ENCODE results near the gene ABCA7. TPM values are rescaled to one million over a fixed set of nuclear protein-coding genes. Genes with fewer than 3 reads are reported as not detected.

ABCA7 gene
- total and polyA plus RNA-seq, 2 of the 13 experiments (the other 11 are each of a cell fraction or from before 2014, with no cell fraction given) = 4.4 to 32.4 TPM

DNA sequence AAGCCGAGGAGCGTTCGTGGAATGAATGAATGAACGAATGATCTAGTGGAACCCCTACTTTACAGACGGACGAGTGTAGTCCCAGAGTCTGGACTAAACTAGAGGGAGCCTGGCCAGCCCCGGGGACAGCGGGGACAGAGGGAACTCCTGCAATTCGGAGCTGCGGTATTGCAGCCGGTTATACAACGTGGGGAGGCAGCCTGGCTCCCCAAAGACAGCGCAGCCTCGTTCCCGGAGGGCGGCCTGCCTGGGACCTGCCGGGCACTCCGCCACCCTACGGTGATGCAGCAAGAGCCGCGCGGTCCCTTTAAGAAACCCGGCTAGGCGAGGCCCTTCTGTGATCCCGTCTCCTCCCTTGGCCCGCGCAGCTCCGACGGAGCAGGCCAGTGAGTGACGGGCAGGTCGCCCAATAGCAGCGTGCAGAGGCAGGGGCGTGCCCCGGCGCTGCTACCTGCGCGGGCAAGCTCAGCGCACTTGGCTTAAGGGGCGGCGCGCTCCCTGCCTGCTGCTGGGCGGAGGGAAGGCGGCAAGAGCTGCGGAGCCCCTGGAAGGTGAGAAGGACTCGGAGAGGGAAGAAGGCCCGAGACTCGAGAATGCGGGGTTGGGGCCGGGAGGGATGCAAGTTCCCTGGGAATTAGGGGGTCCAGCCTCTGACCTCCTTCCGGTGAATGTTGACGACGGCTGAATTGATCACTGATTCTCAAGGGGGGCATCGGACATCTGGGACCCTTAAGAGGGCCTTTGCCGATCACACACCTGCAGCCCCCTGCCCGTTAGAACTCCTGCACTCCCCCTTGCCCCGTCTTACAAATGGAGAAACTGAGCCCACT is at the start of gene ABCA7 (continued):
- TF ChIP-seq, protein P1, sequence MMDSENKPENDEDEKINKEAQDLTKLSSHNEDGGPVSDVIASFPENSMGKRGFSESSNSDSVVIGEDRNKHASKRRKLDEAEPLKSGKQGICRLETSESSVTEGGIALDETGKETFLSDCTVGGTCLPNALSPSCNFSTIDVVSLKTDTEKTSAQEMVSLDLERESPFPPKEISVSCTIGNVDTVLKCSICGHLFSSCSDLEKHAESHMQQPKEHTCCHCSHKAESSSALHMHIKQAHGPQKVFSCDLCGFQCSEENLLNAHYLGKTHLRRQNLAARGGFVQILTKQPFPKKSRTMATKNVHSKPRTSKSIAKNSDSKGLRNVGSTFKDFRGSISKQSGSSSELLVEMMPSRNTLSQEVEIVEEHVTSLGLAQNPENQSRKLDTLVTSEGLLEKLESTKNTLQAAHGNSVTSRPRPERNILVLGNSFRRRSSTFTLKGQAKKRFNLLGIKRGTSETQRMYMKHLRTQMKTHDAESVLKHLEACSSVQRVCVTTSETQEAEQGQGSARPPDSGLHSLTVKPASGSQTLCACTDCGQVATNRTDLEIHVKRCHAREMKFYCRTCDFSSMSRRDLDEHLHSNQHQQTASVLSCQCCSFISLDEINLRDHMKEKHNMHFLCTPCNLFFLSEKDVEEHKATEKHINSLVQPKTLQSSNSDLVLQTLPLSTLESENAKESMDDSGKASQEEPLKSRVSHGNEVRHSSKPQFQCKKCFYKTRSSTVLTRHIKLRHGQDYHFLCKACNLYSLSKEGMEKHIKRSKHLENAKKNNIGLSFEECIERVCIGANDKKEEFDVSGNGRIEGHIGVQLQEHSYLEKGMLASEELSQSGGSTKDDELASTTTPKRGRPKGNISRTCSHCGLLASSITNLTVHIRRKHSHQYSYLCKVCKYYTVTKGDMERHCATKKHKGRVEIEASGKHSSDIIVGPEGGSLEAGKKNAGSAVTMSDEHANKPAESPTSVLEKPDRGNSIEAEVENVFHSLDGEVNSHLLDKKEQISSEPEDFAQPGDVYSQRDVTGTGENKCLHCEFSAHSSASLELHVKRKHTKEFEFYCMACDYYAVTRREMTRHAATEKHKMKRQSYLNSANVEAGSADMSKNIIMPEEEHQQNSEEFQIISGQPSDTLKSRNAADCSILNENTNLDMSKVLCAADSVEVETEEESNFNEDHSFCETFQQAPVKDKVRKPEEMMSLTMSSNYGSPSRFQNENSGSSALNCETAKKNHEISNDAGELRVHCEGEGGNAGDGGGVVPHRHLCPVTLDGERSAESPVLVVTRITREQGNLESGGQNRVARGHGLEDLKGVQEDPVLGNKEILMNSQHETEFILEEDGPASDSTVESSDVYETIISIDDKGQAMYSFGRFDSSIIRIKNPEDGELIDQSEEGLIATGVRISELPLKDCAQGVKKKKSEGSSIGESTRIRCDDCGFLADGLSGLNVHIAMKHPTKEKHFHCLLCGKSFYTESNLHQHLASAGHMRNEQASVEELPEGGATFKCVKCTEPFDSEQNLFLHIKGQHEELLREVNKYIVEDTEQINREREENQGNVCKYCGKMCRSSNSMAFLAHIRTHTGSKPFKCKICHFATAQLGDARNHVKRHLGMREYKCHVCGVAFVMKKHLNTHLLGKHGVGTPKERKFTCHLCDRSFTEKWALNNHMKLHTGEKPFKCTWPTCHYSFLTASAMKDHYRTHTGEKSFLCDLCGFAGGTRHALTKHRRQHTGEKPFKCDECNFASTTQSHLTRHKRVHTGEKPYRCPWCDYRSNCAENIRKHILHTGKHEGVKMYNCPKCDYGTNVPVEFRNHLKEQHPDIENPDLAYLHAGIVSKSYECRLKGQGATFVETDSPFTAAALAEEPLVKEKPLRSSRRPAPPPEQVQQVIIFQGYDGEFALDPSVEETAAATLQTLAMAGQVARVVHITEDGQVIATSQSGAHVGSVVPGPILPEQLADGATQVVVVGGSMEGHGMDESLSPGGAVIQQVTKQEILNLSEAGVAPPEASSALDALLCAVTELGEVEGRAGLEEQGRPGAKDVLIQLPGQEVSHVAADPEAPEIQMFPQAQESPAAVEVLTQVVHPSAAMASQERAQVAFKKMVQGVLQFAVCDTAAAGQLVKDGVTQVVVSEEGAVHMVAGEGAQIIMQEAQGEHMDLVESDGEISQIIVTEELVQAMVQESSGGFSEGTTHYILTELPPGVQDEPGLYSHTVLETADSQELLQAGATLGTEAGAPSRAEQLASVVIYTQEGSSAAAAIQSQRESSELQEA (CRISPR knock-in tag; IDR thresholded peaks at IDR 0.05; ENCODE audit: not compliant biosample characterization) = no peak
- peak; percentile 82; the same call in 1 of the 2 replicates for TF ChIP-seq ATF7-NPFF (CRISPR knock-in tag; IDR thresholded peaks at IDR 0.05; ENCODE audit: low read depth)
- TF ChIP-seq GATAD1 (CRISPR knock-in tag; IDR thresholded peaks at IDR 0.05) = peak; percentile 67
- no peak for TF ChIP-seq ZFP82 (CRISPR knock-in tag; IDR thresholded peaks at IDR 0.05; ENCODE audit: borderline replicate concordance)
- TF ChIP-seq NBN (conservative IDR thresholded peaks at IDR 0.05) = no peak
- TF ChIP-seq, protein P2, sequence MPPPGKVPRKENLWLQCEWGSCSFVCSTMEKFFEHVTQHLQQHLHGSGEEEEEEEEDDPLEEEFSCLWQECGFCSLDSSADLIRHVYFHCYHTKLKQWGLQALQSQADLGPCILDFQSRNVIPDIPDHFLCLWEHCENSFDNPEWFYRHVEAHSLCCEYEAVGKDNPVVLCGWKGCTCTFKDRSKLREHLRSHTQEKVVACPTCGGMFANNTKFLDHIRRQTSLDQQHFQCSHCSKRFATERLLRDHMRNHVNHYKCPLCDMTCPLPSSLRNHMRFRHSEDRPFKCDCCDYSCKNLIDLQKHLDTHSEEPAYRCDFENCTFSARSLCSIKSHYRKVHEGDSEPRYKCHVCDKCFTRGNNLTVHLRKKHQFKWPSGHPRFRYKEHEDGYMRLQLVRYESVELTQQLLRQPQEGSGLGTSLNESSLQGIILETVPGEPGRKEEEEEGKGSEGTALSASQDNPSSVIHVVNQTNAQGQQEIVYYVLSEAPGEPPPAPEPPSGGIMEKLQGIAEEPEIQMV (CRISPR knock-in tag; IDR thresholded peaks at IDR 0.05; ENCODE audit: low read depth) = no peak; the same call in 1 of the 2 replicates
- no peak for TF ChIP-seq SETDB1 (CRISPR knock-in tag; IDR thresholded peaks at IDR 0.05; ENCODE audit: borderline replicate concordance)
- TF ChIP-seq NFE2 (CRISPR knock-in tag; IDR thresholded peaks at IDR 0.05) = no peak
- TF ChIP-seq HMGA1 (CRISPR knock-in tag; conservative IDR thresholded peaks at IDR 0.05) = no peak
- TF ChIP-seq NONO (IDR thresholded peaks at IDR 0.05) = no peak
- TF ChIP-seq NONO (CRISPR knock-in tag; conservative IDR thresholded peaks at IDR 0.05) = peak; percentile 75; the same call in 1 of the 2 replicates
- no peak for TF ChIP-seq ZNF616 (CRISPR knock-in tag; IDR thresholded peaks at IDR 0.05; ENCODE audit: low read depth)
- no peak for TF ChIP-seq ZNF224 (CRISPR knock-in tag; IDR thresholded peaks at IDR 0.05)
- TF ChIP-seq, protein P3, sequence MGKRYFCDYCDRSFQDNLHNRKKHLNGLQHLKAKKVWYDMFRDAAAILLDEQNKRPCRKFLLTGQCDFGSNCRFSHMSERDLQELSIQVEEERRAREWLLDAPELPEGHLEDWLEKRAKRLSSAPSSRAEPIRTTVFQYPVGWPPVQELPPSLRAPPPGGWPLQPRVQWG (CRISPR knock-in tag; IDR thresholded peaks at IDR 0.05; ENCODE audit: borderline replicate concordance, low read depth) = no peak
- no peak for TF ChIP-seq ZNF841 (CRISPR knock-in tag; IDR thresholded peaks at IDR 0.05; ENCODE audit: borderline replicate concordance)
- no peak for TF ChIP-seq NCOA5 (CRISPR knock-in tag; IDR thresholded peaks at IDR 0.05)
- TF ChIP-seq, protein P4, sequence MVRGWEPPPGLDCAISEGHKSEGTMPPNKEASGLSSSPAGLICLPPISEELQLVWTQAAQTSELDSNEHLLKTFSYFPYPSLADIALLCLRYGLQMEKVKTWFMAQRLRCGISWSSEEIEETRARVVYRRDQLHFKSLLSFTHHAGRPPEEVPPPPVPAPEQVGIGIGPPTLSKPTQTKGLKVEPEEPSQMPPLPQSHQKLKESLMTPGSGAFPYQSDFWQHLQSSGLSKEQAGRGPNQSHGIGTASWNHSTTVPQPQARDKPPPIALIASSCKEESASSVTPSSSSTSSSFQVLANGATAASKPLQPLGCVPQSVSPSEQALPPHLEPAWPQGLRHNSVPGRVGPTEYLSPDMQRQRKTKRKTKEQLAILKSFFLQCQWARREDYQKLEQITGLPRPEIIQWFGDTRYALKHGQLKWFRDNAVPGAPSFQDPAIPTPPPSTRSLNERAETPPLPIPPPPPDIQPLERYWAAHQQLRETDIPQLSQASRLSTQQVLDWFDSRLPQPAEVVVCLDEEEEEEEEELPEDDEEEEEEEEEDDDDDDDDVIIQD (CRISPR knock-in tag; IDR thresholded peaks at IDR 0.05; ENCODE audit: low read depth) = no peak
- TF ChIP-seq PCBP2 (optimal IDR thresholded peaks at IDR 0.05; ENCODE audit: low read depth, low read length, poor library complexity, severe bottlenecking) = no peak

Measured in HepG2 (cell line).